GM12878 (cell line): Measurements from ENCODE around the gene PLA2G1B.

Experiments
- BCL3 ChIP-seq: IDR thresholded peaks from 2 replicates; pipeline ENCODE4 v1.6.1; 2011; ENCODE audit warnings: borderline replicate concordance, low read depth, mild to moderate bottlenecking, moderate library complexity, low read length; ENCODE audit not compliant: insufficient read depth, poor library complexity, severe bottlenecking
- BHLHE40 ChIP-seq, 2 experiments: fragments of 450-650 bp in 1 of 2; IDR thresholded peaks; 2 replicates each; pipeline ENCODE4 v1.6.1; 2011 to 2017; ENCODE audit warnings: low read depth in 2 of 2, borderline replicate concordance in 1 of 2, improper control_type of control experiment in 1 of 2, low read length in 1 of 2, mild to moderate bottlenecking in 1 of 2
- MYC ChIP-seq: IDR thresholded peaks from 2 replicates; pipeline ENCODE4 v1.6.1; 2011; ENCODE audit warnings: mild to moderate bottlenecking, low read length, moderate library complexity, inconsistent platforms; ENCODE audit not compliant: insufficient read depth, insufficient replicate concordance, insufficient read length, severe bottlenecking
- RAD21 ChIP-seq: IDR thresholded peaks from 2 replicates; pipeline ENCODE4 v1.6.1; 2011; ENCODE audit warnings: mild to moderate bottlenecking, low read depth, low read length, moderate library complexity; ENCODE audit not compliant: insufficient read depth
- YY1 ChIP-seq: IDR thresholded peaks from 2 replicates; pipeline ENCODE4 v1.6.1; 2011; ENCODE audit warnings: low read depth, mild to moderate bottlenecking, low read length

- TF ChIP-seq YY1 (no peak), BCL3 (no peak), BHLHE40 (IDR thresholded peaks at IDR 0.05; ENCODE audit: borderline replicate concordance in 1 of 2, low read depth in 2 of 2, low read length in 1 of 2) (no peak), MYC (no peak), RAD21 (no peak)
Observed at GRCh38 chr12:120276734-120277133, 50.8 kb downstream of the PLA2G1B start.
